ENCODE results near the gene PLAAT1. TPM values are rescaled to one million over a fixed set of nuclear protein-coding genes. Genes with fewer than 3 reads are reported as not detected.

The PLAAT1 gene
- total and polyA plus RNA-seq, 2 experiments from 2014 or later: 0.87 to 1.4 TPM

GRCh38 chr3:193225302-193226125 is 15.5 kb upstream of the PLAAT1 start:
- H3K4me3 ChIP-seq: no peak overlapping the region
- H3K9me2 ChIP-seq (replicated peaks; ENCODE audit: insufficient read depth): no peaks in the 10 kb centered on the region
- no peak overlapping the region for H2AFZ ChIP-seq
- H3K36me3 ChIP-seq (replicated peaks; ENCODE audit: insufficient read depth, low read depth): no peaks in the 10 kb centered on the region
- no peak for DNase-seq (ENCODE audit: low spot score)
- H3K27ac ChIP-seq: no peak overlapping the region
- H3K4me1 ChIP-seq (ENCODE audit: insufficient read depth): no peaks in the 10 kb centered on the region
- no peaks in the 10 kb centered on the region for H3K79me2 ChIP-seq
- no peaks in the 10 kb centered on the region for H4K20me1 ChIP-seq (ENCODE audit: insufficient read depth, poor library complexity, severe bottlenecking)
- no peak overlapping the region for H3K4me2 ChIP-seq
- TF ChIP-seq CTCF (IDR thresholded peaks at IDR 0.05; ENCODE audit: poor library complexity) (no peak), EZH2 (IDR thresholded peaks at IDR 0.05; ENCODE audit: borderline replicate concordance) (no peak), EZH2phosphoT487 (IDR thresholded peaks at IDR 0.05; ENCODE audit: low read depth, severe bottlenecking, unreplicated experiment) (no peak)
- no peaks in the 10 kb centered on the region for H3K27me3 ChIP-seq
- WGBS (ENCODE audit: low lambda C conversion rate, missing lambda C conversion rate): 69% methylated on average over 6 of the region's 6 CpGs
- H3K9me3 ChIP-seq (ENCODE audit: low read depth): no peaks in the 10 kb centered on the region

DNA sequence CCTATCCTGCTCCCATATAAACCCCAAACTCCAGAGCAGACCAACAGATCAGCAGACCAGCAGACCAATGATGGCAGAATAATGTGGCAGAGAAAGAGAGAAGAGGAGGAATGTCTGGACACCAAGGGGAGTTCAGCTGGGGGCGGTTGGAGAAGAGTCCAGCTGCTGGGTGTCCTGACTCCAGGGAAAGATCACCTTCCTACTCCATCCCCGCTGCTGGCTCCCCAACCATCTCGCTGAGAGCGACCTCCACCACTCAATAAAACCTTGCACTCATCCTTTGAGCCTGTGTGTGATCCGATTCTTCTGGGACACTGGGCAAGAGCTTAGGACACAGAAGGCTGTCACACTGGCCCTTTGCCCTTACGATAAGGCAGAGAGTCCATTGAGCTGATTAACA is 12.8 kb upstream of the PLAAT1 start:
- H3K4me2 ChIP-seq: no peak overlapping the region
- no peak overlapping the region for H3K4me3 ChIP-seq
- H3K27ac ChIP-seq: no peak overlapping the region
- no peaks in the 10 kb centered on the region for H3K36me3 ChIP-seq (replicated peaks; ENCODE audit: insufficient read depth, low read depth)
- no peaks in the 10 kb centered on the region for H3K9me2 ChIP-seq (replicated peaks; ENCODE audit: insufficient read depth)
- H3K79me2 ChIP-seq: no peaks in the 10 kb centered on the region
- WGBS (ENCODE audit: low lambda C conversion rate, missing lambda C conversion rate): 91% methylated on average over 6 of the region's 6 CpGs
- no peak for TF ChIP-seq EZH2phosphoT487 (IDR thresholded peaks at IDR 0.05; ENCODE audit: low read depth, severe bottlenecking, unreplicated experiment)
- TF ChIP-seq EZH2 (IDR thresholded peaks at IDR 0.05; ENCODE audit: borderline replicate concordance): no peak
- TF ChIP-seq CTCF (IDR thresholded peaks at IDR 0.05; ENCODE audit: poor library complexity): no peak
- no peaks in the 10 kb centered on the region for H3K4me1 ChIP-seq (ENCODE audit: insufficient read depth)
- H4K20me1 ChIP-seq (ENCODE audit: insufficient read depth, poor library complexity, severe bottlenecking): no peaks in the 10 kb centered on the region
- DNase-seq (ENCODE audit: low spot score): no peak
- H3K9me3 ChIP-seq (ENCODE audit: low read depth): no peaks in the 10 kb centered on the region
- no peaks in the 10 kb centered on the region for H3K27me3 ChIP-seq
- H2AFZ ChIP-seq: no peak overlapping the region

- no peak overlapping the region for H3K4me3 ChIP-seq
- H3K4me2 ChIP-seq: no peak overlapping the region
- H3K9me2 ChIP-seq (replicated peaks; ENCODE audit: insufficient read depth): no peaks in the 10 kb centered on the region
- DNase-seq (ENCODE audit: low spot score): no peak
- H2AFZ ChIP-seq: no peak overlapping the region
- TF ChIP-seq CTCF (IDR thresholded peaks at IDR 0.05; ENCODE audit: poor library complexity) (no peak), EZH2 (IDR thresholded peaks at IDR 0.05; ENCODE audit: borderline replicate concordance) (no peak), EZH2phosphoT487 (IDR thresholded peaks at IDR 0.05; ENCODE audit: low read depth, severe bottlenecking, unreplicated experiment) (no peak)
- WGBS (ENCODE audit: low lambda C conversion rate, missing lambda C conversion rate): 81% methylated on average over 4 of the region's 4 CpGs
- H3K27me3 ChIP-seq: no peaks in the 10 kb centered on the region
- no peaks in the 10 kb centered on the region for H3K79me2 ChIP-seq
- no peaks in the 10 kb centered on the region for H3K9me3 ChIP-seq (ENCODE audit: low read depth)
- no peaks in the 10 kb centered on the region for H3K36me3 ChIP-seq (replicated peaks; ENCODE audit: insufficient read depth, low read depth)
- no peak overlapping the region for H3K27ac ChIP-seq
- H4K20me1 ChIP-seq (ENCODE audit: insufficient read depth, poor library complexity, severe bottlenecking): no peaks in the 10 kb centered on the region
- H3K4me1 ChIP-seq (ENCODE audit: insufficient read depth): no peaks in the 10 kb centered on the region
Measured at GRCh38 chr3:193229851-193230420, 11.1 kb upstream of the PLAAT1 start.

All from hepatocyte (in vitro differentiated cells).